ENCODE data around the gene ANKS1B.
"Not testable (repeated sequence)": the region's sequence is repeated elsewhere in the genome, so short reads cannot be mapped to it uniquely, and the experiment has no call there.

The ANKS1B gene

GRCh38 chr12:99334285-99335056 is 650.3 kb downstream of the ANKS1B start:
- DNase-seq, result no peak

- no peak for DNase-seq
Measured at GRCh38 chr12:99332936-99333591, 651.7 kb downstream of the ANKS1B start.

- DNase-seq, result no peak
Measured at GRCh38 chr12:99330216-99330615, 654.5 kb downstream of the ANKS1B start.

- DNase-seq, result not testable (repeated sequence)
Measured at GRCh38 chr12:99321210-99321609, 663.5 kb downstream of the ANKS1B start.

GRCh38 chr12:99311373-99311772 is 673.4 kb downstream of the ANKS1B start:
- DNase-seq, result no peak

- DNase-seq, result no peak
Measured at GRCh38 chr12:99309812-99310211, 674.9 kb downstream of the ANKS1B start.

GRCh38 chr12:99302874-99303273 is 681.9 kb downstream of the ANKS1B start:
- no peak for DNase-seq

GRCh38 chr12:99287136-99287535 is 697.6 kb downstream of the ANKS1B start:
- DNase-seq, result no peak

- no peak for DNase-seq
Measured at GRCh38 chr12:99284161-99284560, 700.6 kb downstream of the ANKS1B start.

GRCh38 chr12:99282624-99283023 is 702.1 kb downstream of the ANKS1B start:
- no peak for DNase-seq

- no peak for DNase-seq
Measured at GRCh38 chr12:99282086-99282485, 702.6 kb downstream of the ANKS1B start.

GRCh38 chr12:99281277-99281676 is 703.5 kb downstream of the ANKS1B start:
- DNase-seq, result no peak

- no peak for DNase-seq
Measured at GRCh38 chr12:99278899-99279298, 705.8 kb downstream of the ANKS1B start.

- DNase-seq, result no peak
Measured at GRCh38 chr12:99277591-99278379, 707.0 kb downstream of the ANKS1B start.

GRCh38 chr12:99271071-99271470 is 713.7 kb downstream of the ANKS1B start:
- DNase-seq, result no peak

GRCh38 chr12:99267038-99267437 is 717.7 kb downstream of the ANKS1B start:
- DNase-seq, result no peak

- DNase-seq, result no peak
Measured at GRCh38 chr12:99265648-99266047, 719.1 kb downstream of the ANKS1B start.

- DNase-seq, result no peak
Measured at GRCh38 chr12:99261256-99261655, 723.5 kb downstream of the ANKS1B start.

- DNase-seq, result no peak
Measured at GRCh38 chr12:99260456-99260996, 724.2 kb downstream of the ANKS1B start.

GRCh38 chr12:99259040-99259934 is 725.4 kb downstream of the ANKS1B start:
- DNase-seq, result no peak

GRCh38 chr12:99257672-99258071 is 727.1 kb downstream of the ANKS1B start:
- no peak for DNase-seq

GRCh38 chr12:99253068-99253467 is 731.7 kb downstream of the ANKS1B start:
- DNase-seq, result no peak
